Measurements from ENCODE around the gene OR5H2. TPM values are rescaled to one million over a fixed set of nuclear protein-coding genes. Genes with fewer than 3 reads are reported as not detected.

OR5H2 gene
- total RNA-seq: not detected in 2 replicates

GRCh38 chr3:98282205-98282604 lies at the start of gene OR5H2:
Gene OR5H2, plus strand, starts transcription at chr3:98282505. Its CDS starts 398 bp downstream, at chr3:98282903.

GRCh38 chr3:98263944-98264343 lies 18.4 kb upstream of the OR5H2 start, which contains the start of gene OR5H6:
Gene OR5H6, plus strand, starts transcription at chr3:98264244. Its CDS starts 89 bp downstream, at chr3:98264333.

Other genes with a start within 250 kb of the OR5H2 start
- gene GABRR3, start 247.2 kb upstream of the OR5H2 start, total RNA-seq: not detected in 2 replicates
- gene OR5AC2, start 195.3 kb upstream of the OR5H2 start, total RNA-seq: not detected in 2 replicates
- not detected in 2 replicates for gene OR5H1, start 151.8 kb upstream of the OR5H2 start, total RNA-seq
- gene OR5H14, start 135.0 kb upstream of the OR5H2 start, total RNA-seq: not detected in 2 replicates
- not detected in 2 replicates for gene OR5H15, start 115.8 kb upstream of the OR5H2 start, total RNA-seq
- gene OR5H6, start 18.3 kb upstream of the OR5H2 start, total RNA-seq: not detected in 2 replicates
- not detected in 2 replicates for gene OR5K4, start 71.3 kb downstream of the OR5H2 start, total RNA-seq
- not detected in 2 replicates for gene OR5K3, start 108.2 kb downstream of the OR5H2 start, total RNA-seq
- gene OR5K1, start 180.7 kb downstream of the OR5H2 start, total RNA-seq: not detected in 2 replicates
- not detected in 2 replicates for gene OR5K2, start 215.2 kb downstream of the OR5H2 start, total RNA-seq
- gene CLDND1, start 240.4 kb downstream of the OR5H2 start, total RNA-seq: 142 and 235 TPM in 2 replicates
- not detected in 2 replicates for gene GPR15, start 249.5 kb downstream of the OR5H2 start, total RNA-seq

All from placental pericyte (primary cell).